Testis (tissue), 3 donors: Measurements from ENCODE around the gene LMBR1L. TPM values are rescaled to one million over a fixed set of nuclear protein-coding genes. Genes with fewer than 3 reads are reported as not detected.

Experiments
- DNase-seq: peaks from one replicate; pipeline ENCODE4 v3.0.0-alpha.2; 2019
- H3K27ac ChIP-seq, 2 donors: fragments of 200-600 bp; sonication (generic); one replicate each; pipeline ENCODE4 v1.5.1; 2019
- H3K27me3 ChIP-seq: fragments of 200-600 bp; sonication (generic); one replicate; pipeline ENCODE4 v1.5.1; 2019
- H3K36me3 ChIP-seq: fragments of 200-600 bp; sonication (generic); one replicate; pipeline ENCODE4 v1.5.1; 2017; ENCODE audit warnings: low read depth; ENCODE audit errors: missing control alignments
- H3K4me1 ChIP-seq: fragments of 200-600 bp; sonication (generic); one replicate; pipeline ENCODE4 v1.5.1; 2019
- H3K4me3 ChIP-seq, 2 donors: fragments of 200-600 bp; sonication (generic); one replicate each; pipeline ENCODE4 v1.5.1; 2017 to 2019
- H3K9me3 ChIP-seq: fragments of 200-600 bp; sonication (generic); one replicate; pipeline ENCODE4 v1.5.1; 2017
- CTCF ChIP-seq, 3 experiments: fragments of 450-650 bp in 2 of 3; fragments of 200-600 bp in 1 of 3; sonication (generic) in 1 of 3; IDR thresholded peaks; one replicate each; pipeline ENCODE4 v1.5.1; 2016 to 2019; ENCODE audit warnings: antibody characterized with exemption in 3 of 3, mild to moderate bottlenecking in 2 of 3, moderate library complexity in 1 of 3
- POLR2A ChIP-seq: fragments of 450-650 bp; IDR thresholded peaks from one replicate; pipeline ENCODE4 v1.6.1; 2017; ENCODE audit warnings: antibody characterized with exemption, mild to moderate bottlenecking, moderate library complexity
- WGBS, 2 donors: methylation state at CpG; one replicate each; pipeline ENCODE4 v1.1.5; 2018; 5-methylcytosine and 5-hydroxymethylcytosine counted together
- intact Hi-C: fragments of 100-400 bp; cut with DNase I; formaldehyde crosslinking; loops from one replicate; pipeline ENCODE4 v1.15.1; 2023; ENCODE audit warnings: low total_unique reads
- polyA plus RNA-seq: library from polyadenylated mRNA; stranded (reverse); fragments of 350-450 nt; fragmentation: Illumina TruSeq; extraction: RNeasy Lipid Tissue Mini Kit (QIAGEN cat#74804); gene quantifications from one replicate; pipeline ENCODE4 v1.2.3, GENCODE V29; 2014; ENCODE audit warnings: low read depth, low replicate concordance; ENCODE audit not compliant: insufficient read depth
- small RNA-seq, 2 donors: library from RNA; depleted of rRNA; stranded (forward); fragments of <200 nt; gene quantifications; one replicate each; pipeline ENCODE3, GENCODE V24; 2016
- total RNA-seq, 2 donors: library from RNA; depleted of rRNA; stranded (reverse); fragments of >200 nt; gene quantifications; one replicate each; pipeline ENCODE4 v1.2.3, GENCODE V29; 2016

LMBR1L gene
- total and polyA plus RNA-seq, 3 donors from 2014 or later, result 178 to 265 (median 223) TPM

DNA sequence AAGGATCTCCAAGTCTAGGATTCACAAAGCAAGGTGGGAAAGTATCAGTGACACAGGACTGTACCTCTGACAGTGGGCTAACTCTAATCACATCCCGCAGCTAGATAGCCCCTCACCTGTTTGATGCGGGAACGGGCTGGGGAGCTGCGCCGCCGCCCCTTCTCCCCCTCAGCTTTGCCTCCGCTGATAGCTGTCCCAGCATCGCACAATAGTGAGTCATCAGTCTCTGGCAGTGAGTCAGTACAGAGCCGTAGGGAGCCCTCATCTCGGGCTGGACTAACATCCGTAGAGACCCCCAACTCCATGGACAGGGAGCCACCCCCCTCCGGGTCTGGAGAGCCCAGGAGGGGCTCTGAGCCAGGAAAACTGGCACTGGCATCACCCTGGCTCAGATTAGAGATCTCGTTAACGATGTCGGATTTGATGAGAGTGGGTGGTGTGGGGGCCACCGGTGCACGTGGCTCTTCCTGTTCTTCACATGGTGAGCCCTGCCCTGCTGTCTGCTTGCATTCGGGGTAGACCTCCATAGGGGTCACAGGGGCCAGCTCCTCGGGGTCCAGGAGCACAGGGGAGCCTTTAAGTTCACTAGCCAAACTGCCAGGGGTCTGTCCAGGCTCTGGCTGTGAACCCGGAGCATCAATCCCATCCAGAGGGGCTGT, 61.0 kb downstream of the LMBR1L start:
- no peaks in the 10 kb centered on the region for H3K36me3 ChIP-seq
- TF ChIP-seq CTCF (IDR thresholded peaks at IDR 0.05), result no peak
- no peak for TF ChIP-seq POLR2A
- H3K4me3 ChIP-seq, result no peak overlapping the region
- no peaks in the 10 kb centered on the region for H3K9me3 ChIP-seq
- H3K27me3 ChIP-seq, result no peaks in the 10 kb centered on the region
- H3K4me1 ChIP-seq, result no peaks in the 10 kb centered on the region
- H3K27ac ChIP-seq, result no peak overlapping the region
- intact Hi-C loops, result no loop called here
- WGBS, 2 donors, result 83 to 92% methylated on average over 13 to 20 of the region's 20 CpGs
- no peak for DNase-seq

DNA sequence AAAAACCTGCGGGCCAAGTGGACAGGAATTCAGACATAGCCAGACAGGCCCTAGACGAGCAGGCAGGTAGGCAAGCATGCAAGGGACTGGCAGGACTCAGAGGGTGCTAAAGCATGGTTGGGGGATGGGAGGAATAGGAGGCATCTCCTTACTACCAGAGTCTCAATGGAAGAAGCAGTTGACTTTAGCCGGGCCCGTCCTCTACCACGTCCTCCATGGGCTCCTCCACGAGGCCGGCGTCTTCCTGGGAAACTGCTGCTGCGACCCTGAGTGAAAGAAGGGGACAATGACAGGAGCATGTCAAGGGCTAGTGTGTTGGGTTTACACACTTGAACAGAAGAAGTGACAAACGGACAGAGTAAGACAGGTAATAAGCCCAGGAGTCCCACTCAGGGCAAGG, 61.7 kb downstream of the LMBR1L start:
- TF ChIP-seq CTCF (IDR thresholded peaks at IDR 0.05) (no peak), POLR2A (no peak)
- no peaks in the 10 kb centered on the region for H3K36me3 ChIP-seq
- no peak for DNase-seq

More for the DNA sequence above, 61.7 kb downstream of the LMBR1L start:
- Histone ChIP-seq H3K27ac (no peak overlapping the region), H3K4me1 (no peaks in the 10 kb centered on the region), H3K27me3 (no peaks in the 10 kb centered on the region), H3K9me3 (no peaks in the 10 kb centered on the region), H3K4me3 (no peak overlapping the region)
- intact Hi-C loops, result no loop called here
- WGBS, 2 donors, result 91 to 94% methylated on average over 10 of the region's 10 CpGs

Small RNAs within 50 kb of the gene (small RNA-seq; reads per million reads assigned to genes)
- 0 reads per million in 2 donors for gene RF00019

Other genes starting within 250 kb of the LMBR1L start
- gene RND1, start 245.0 kb downstream of the LMBR1L start, total RNA-seq, result 1 to 10 TPM in 1 of 2 donors, under 1 TPM in 1; 0.81 to 1.1 TPM
- 1.2 TPM for gene RND1, start 245.0 kb downstream of the LMBR1L start, polyA plus RNA-seq
- 10 to 100 TPM; 13.4 to 22.4 TPM for gene FKBP11, start 185.4 kb downstream of the LMBR1L start, total RNA-seq
- gene FKBP11, start 185.4 kb downstream of the LMBR1L start, polyA plus RNA-seq, result 16.4 TPM
- gene ARF3, start 153.4 kb downstream of the LMBR1L start, total RNA-seq, result 10 to 100 TPM; 78.3 to 92.9 TPM
- 134 TPM for gene ARF3, start 153.4 kb downstream of the LMBR1L start, polyA plus RNA-seq
- gene WNT10B, start 139.1 kb downstream of the LMBR1L start, total RNA-seq, result 1 to 10 TPM; 1.1 to 3.1 TPM
- 1.8 TPM for gene WNT10B, start 139.1 kb downstream of the LMBR1L start, polyA plus RNA-seq
- gene WNT1, start 132.5 kb downstream of the LMBR1L start, total RNA-seq, result 1 to 10 TPM; 1.2 to 1.4 TPM
- gene WNT1, start 132.5 kb downstream of the LMBR1L start, polyA plus RNA-seq, result 0.62 TPM
- under 1 TPM; 0.31 to 0.55 TPM for gene DDN, start 111.5 kb downstream of the LMBR1L start, total RNA-seq
- 0.96 TPM for gene DDN, start 111.5 kb downstream of the LMBR1L start, polyA plus RNA-seq
- 10 to 100 TPM; 52.7 to 59.6 TPM for gene PRKAG1, start 92.1 kb downstream of the LMBR1L start, total RNA-seq
- 80.7 TPM for gene PRKAG1, start 92.1 kb downstream of the LMBR1L start, polyA plus RNA-seq
- gene KMT2D, start 50.1 kb downstream of the LMBR1L start, total RNA-seq, result 100 to 1,000 TPM; 148 to 169 TPM
- 67.1 TPM for gene KMT2D, start 50.1 kb downstream of the LMBR1L start, polyA plus RNA-seq
- 1 to 10 TPM; 1.7 to 5.9 TPM for gene RHEBL1, start 40.9 kb downstream of the LMBR1L start, total RNA-seq
- gene RHEBL1, start 40.9 kb downstream of the LMBR1L start, polyA plus RNA-seq, result 1.5 TPM
- gene DHH, start 16.0 kb downstream of the LMBR1L start, total RNA-seq, result 100 to 1,000 TPM in 1 of 2 donors, 10 to 100 TPM in 1; 97.6 to 148 TPM
- gene DHH, start 16.0 kb downstream of the LMBR1L start, polyA plus RNA-seq, result 40.0 TPM
- 1,000 to 10,000 TPM in 1 of 2 donors, 100 to 1,000 TPM in 1; 642 to 1,178 TPM for gene TUBA1B, start 20.5 kb upstream of the LMBR1L start, total RNA-seq
- gene TUBA1B, start 20.5 kb upstream of the LMBR1L start, polyA plus RNA-seq, result 894 TPM
- 100 to 1,000 TPM; 156 to 269 TPM for gene TUBA1A, start 78.2 kb upstream of the LMBR1L start, total RNA-seq
- gene TUBA1A, start 78.2 kb upstream of the LMBR1L start, polyA plus RNA-seq, result 282 TPM
- 10 to 100 TPM; 72.5 to 78.2 TPM for gene TUBA1C, start 154.2 kb upstream of the LMBR1L start, total RNA-seq
- gene TUBA1C, start 154.2 kb upstream of the LMBR1L start, polyA plus RNA-seq, result 128 TPM
- 10 to 100 TPM; 36.5 to 50.0 TPM for gene PRPH, start 184.3 kb upstream of the LMBR1L start, total RNA-seq
- 112 TPM for gene PRPH, start 184.3 kb upstream of the LMBR1L start, polyA plus RNA-seq
- 10 to 100 TPM; 22.8 to 36.1 TPM for gene TROAP, start 212.4 kb upstream of the LMBR1L start, total RNA-seq
- 61.7 TPM for gene TROAP, start 212.4 kb upstream of the LMBR1L start, polyA plus RNA-seq
- 1 to 10 TPM; 3.3 to 5.5 TPM for gene C1QL4, start 226.3 kb upstream of the LMBR1L start, total RNA-seq
- gene C1QL4, start 226.3 kb upstream of the LMBR1L start, polyA plus RNA-seq, result 2.9 TPM
- gene DNAJC22, start 236.0 kb upstream of the LMBR1L start, total RNA-seq, result 1 to 10 TPM in 1 of 2 donors, under 1 TPM in 1; 0.87 to 1.1 TPM
- 3.5 TPM for gene DNAJC22, start 236.0 kb upstream of the LMBR1L start, polyA plus RNA-seq